Lung (tissue), 12 donors: ENCODE measurements around the gene ADGRG4. TPM values are rescaled to one million over a fixed set of nuclear protein-coding genes. Genes with fewer than 3 reads are reported as not detected.

Experiments used
- ATAC-seq: fragments of 200-7000 bp; cut with Tn5 transposase; one replicate; pipeline ENCODE4 v1.9.1; 2020; ENCODE audit warnings: moderate number of reproducible peaks; ENCODE audit not compliant: insufficient read depth, low FRiP score
- DNase-seq, 3 donors: peaks; one replicate each; pipeline ENCODE4 v3.0.0-alpha.2; 2013 to 2017
- H3K27ac ChIP-seq, 2 donors: one replicate each; pipeline ENCODE4 v1.5.1; 2013; ENCODE audit warnings: mild to moderate bottlenecking in 2 of 2, moderate library complexity in 2 of 2, control low read depth in 1 of 2, inconsistent platforms in 1 of 2, low read depth in 1 of 2, low read length in 1 of 2
- H3K27me3 ChIP-seq, 3 donors: one replicate each; pipeline ENCODE4 v1.5.1; 2013; ENCODE audit warnings: low read length in 2 of 3; ENCODE audit not compliant: control insufficient read depth in 3 of 3, insufficient read depth in 3 of 3
- H3K36me3 ChIP-seq, 4 donors: one replicate each; pipeline ENCODE4 v1.5.1; 2013; ENCODE audit warnings: low read length in 4 of 4, mild to moderate bottlenecking in 1 of 4, moderate library complexity in 1 of 4; ENCODE audit not compliant: control insufficient read depth in 4 of 4, insufficient read depth in 4 of 4
- H3K4me1 ChIP-seq, 5 donors: one replicate each; pipeline ENCODE4 v1.5.1; 2013; ENCODE audit warnings: low read length in 5 of 5, mild to moderate bottlenecking in 2 of 5, moderate library complexity in 1 of 5; ENCODE audit not compliant: control insufficient read depth in 5 of 5, insufficient read depth in 5 of 5
- H3K4me3 ChIP-seq: one replicate; pipeline ENCODE4 v1.5.1; 2013; ENCODE audit warnings: mild to moderate bottlenecking, control low read depth, moderate library complexity
- H3K9ac ChIP-seq, 2 donors: one replicate each; pipeline ENCODE4 v1.5.1; 2013; ENCODE audit warnings: low read length in 2 of 2, control low read depth in 1 of 2; ENCODE audit not compliant: insufficient read depth in 1 of 2
- H3K9me3 ChIP-seq, 4 donors: one replicate each; pipeline ENCODE4 v1.5.1; 2013; ENCODE audit warnings: low read length in 3 of 4, mild to moderate bottlenecking in 1 of 4, moderate library complexity in 1 of 4; ENCODE audit not compliant: control insufficient read depth in 4 of 4, insufficient read depth in 3 of 4
- CTCF ChIP-seq: IDR thresholded peaks from 2 replicates; pipeline ENCODE4 v1.5.1; 2012; ENCODE audit warnings: mild to moderate bottlenecking; ENCODE audit errors: control extremely low read depth, extremely low read depth
- WGBS, 2 donors: extraction: QIAGEN DNeasy Blood & Tissue Kit; methylation state at CpG; one replicate each; pipeline ENCODE4 v1.1.7; 2013; 5-methylcytosine and 5-hydroxymethylcytosine counted together
- polyA plus RNA-seq, 2 donors: library from polyadenylated mRNA; stranded (reverse); fragments of 200-250 nt; gene quantifications; one replicate each; pipeline ENCODE4 v1.2.1, GENCODE V29; 2013
- total RNA-seq, 2 donors: library from RNA; depleted of rRNA in 1 of 2; stranded (reverse); fragments of >200 nt in 1 of 2; gene quantifications; one replicate each; pipeline ENCODE4 v1.2.1, GENCODE V29; 2014 to 2021
- donor health status: control.
- donor health status: control.
- donor health status: Bipolar disorder and iron deficiency.
- donor health status: healthy.
- donor health status: DM: yes; HTN: yes; CAD: no.

ADGRG4 gene
- total and polyA plus RNA-seq, 4 donors: 0.03 to 0.06 TPM; not detected in 2

- no peak for DNase-seq
- Histone ChIP-seq H3K9ac (no peak overlapping the region), H3K9me3 (no peaks in the 10 kb centered on the region), H3K4me1 (no peaks in the 10 kb centered on the region), H3K4me3 (no peak overlapping the region), H3K27me3 (no peaks in the 10 kb centered on the region), H3K36me3 (no peaks in the 10 kb centered on the region), H3K27ac (no peak overlapping the region)
- ATAC-seq: no peak
- TF ChIP-seq CTCF: no peak
- 57 to 58% methylated on average over 8 of the region's 8 CpGs for WGBS, 2 donors
Observed at GRCh38 chrX:136450050-136450830, 149.5 kb downstream of the ADGRG4 start.

GRCh38 chrX:136452614-136453013 is 151.9 kb downstream of the ADGRG4 start:
- ATAC-seq (no peak), DNase-seq (no peak)
- Histone ChIP-seq H3K4me1 (no peaks in the 10 kb centered on the region), H3K36me3 (no peaks in the 10 kb centered on the region), H3K4me3 (no peak overlapping the region), H3K27me3 (peaks cover 0 to 3% (median 0%) of the 10 kb centered on the region in 3 donors), H3K9ac (no peak overlapping the region), H3K27ac (no peak overlapping the region), H3K9me3 (no peaks in the 10 kb centered on the region)
- TF ChIP-seq CTCF: no peak
- 89% methylated on average over 3 to 5 of the region's 5 CpGs for WGBS, 2 donors

- Histone ChIP-seq H3K4me3 (no peak overlapping the region), H3K9me3 (no peaks in the 10 kb centered on the region), H3K4me1 (no peaks in the 10 kb centered on the region), H3K27me3 (peaks cover 0 to 6% (median 0%) of the 10 kb centered on the region in 3 donors), H3K9ac (no peak overlapping the region), H3K36me3 (no peaks in the 10 kb centered on the region), H3K27ac (no peak overlapping the region)
- 75 to 95% methylated on average over 1 of the region's 1 CpG for WGBS, 2 donors
- DNase-seq (no peak), ATAC-seq (no peak)
- TF ChIP-seq CTCF: no peak
Observed at GRCh38 chrX:136453114-136453513, 152.4 kb downstream of the ADGRG4 start.
